ENCODE measurements around the gene RAB26. TPM values are rescaled to one million over a fixed set of nuclear protein-coding genes. Genes with fewer than 3 reads are reported as not detected.

The RAB26 gene
- polyA plus RNA-seq, 1 donor (not counting 4 experiments of a cell fraction or from before 2014, with no cell fraction given): 0.58 TPM

DNA sequence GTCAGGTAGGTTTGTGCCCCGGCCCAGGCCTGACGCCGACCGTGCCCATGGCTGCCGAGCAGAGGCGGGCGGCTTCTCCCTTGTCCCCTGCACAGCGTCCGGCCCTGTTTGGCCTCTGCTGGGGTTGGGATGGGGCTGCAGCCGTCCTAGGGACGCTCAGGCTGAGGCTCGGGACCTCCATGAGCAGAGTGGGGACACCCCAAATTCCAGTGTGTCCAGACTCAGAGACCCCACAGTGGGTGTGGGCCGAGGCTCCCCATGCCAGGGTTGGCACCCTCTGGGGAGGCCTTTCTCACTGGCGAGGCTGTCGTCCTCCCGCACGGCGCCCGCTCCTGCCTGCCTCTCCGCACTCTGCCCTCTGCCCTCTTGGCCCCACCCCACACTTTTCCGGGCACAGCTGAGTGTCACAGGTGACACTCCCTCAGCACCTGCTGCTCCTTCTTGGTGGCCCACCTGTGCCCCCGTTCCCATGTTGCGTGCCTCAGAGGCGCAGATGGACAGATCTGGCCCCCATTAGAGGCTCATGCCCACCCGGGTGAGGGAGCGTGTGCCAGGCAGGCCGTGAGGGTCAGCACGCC is 23.3 kb downstream of the RAB26 start:
- no peak overlapping the region for H3K4me3 ChIP-seq (ENCODE audit: control insufficient read depth in 2 of 3, extremely low read depth in 1 of 3, insufficient read depth in 2 of 3, low read depth in 1 of 3, low read length in 3 of 3)
- H3K9me3 ChIP-seq (ENCODE audit: control insufficient read depth, low read depth, low read length): no peaks in the 10 kb centered on the region
- no peak for TF ChIP-seq EZH2 (IDR thresholded peaks at IDR 0.05; ENCODE audit: low read length)
- TF ChIP-seq, protein P1, sequence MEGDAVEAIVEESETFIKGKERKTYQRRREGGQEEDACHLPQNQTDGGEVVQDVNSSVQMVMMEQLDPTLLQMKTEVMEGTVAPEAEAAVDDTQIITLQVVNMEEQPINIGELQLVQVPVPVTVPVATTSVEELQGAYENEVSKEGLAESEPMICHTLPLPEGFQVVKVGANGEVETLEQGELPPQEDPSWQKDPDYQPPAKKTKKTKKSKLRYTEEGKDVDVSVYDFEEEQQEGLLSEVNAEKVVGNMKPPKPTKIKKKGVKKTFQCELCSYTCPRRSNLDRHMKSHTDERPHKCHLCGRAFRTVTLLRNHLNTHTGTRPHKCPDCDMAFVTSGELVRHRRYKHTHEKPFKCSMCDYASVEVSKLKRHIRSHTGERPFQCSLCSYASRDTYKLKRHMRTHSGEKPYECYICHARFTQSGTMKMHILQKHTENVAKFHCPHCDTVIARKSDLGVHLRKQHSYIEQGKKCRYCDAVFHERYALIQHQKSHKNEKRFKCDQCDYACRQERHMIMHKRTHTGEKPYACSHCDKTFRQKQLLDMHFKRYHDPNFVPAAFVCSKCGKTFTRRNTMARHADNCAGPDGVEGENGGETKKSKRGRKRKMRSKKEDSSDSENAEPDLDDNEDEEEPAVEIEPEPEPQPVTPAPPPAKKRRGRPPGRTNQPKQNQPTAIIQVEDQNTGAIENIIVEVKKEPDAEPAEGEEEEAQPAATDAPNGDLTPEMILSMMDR (optimal IDR thresholded peaks at IDR 0.05 in 1 of 3, IDR thresholded peaks at IDR 0.05 in 1 of 3, conservative IDR thresholded peaks at IDR 0.05 in 1 of 3; ENCODE audit: extremely low read depth in 1 of 3, insufficient read depth in 2 of 3, low read length in 3 of 3): no peak
- DNase-seq (ENCODE audit: low read depth, low spot score) (no peak), FAIRE-seq (no peak)
- no peaks in the 10 kb centered on the region for H3K9me1 ChIP-seq (ENCODE audit: control insufficient read depth, extremely low read depth, insufficient read depth, low read length)
- no peak overlapping the region for H3K27ac ChIP-seq (ENCODE audit: control insufficient read depth, insufficient read depth, low read length)
- H4K20me1 ChIP-seq (ENCODE audit: control insufficient read depth, extremely low read depth, insufficient read depth, low read length): no peaks in the 10 kb centered on the region
- H3K4me2 ChIP-seq (ENCODE audit: control insufficient read depth, extremely low read depth, insufficient read depth, low read depth, low read length): no peak overlapping the region
- dilution Hi-C loops (cut with MboI; ENCODE audit: extremely low pct_ligation_motif_present, low sequenced_read_pairs): no loop called here
- no peaks in the 10 kb centered on the region for H3K79me2 ChIP-seq (ENCODE audit: control insufficient read depth, insufficient read depth, low read length)
- no peaks in the 10 kb centered on the region for H3K4me1 ChIP-seq (ENCODE audit: control insufficient read depth, extremely low read depth, insufficient read depth, low read length)
- H3K36me3 ChIP-seq (ENCODE audit: control insufficient read depth in 2 of 2, extremely low read depth in 1 of 2, insufficient read depth in 2 of 2, low read length in 2 of 2): peaks cover 38% of the 10 kb centered on the region in 2 experiments
- H3K9ac ChIP-seq (ENCODE audit: control insufficient read depth, extremely low read depth, insufficient read depth, low read length): no peak overlapping the region
- H3K27me3 ChIP-seq (ENCODE audit: control insufficient read depth, extremely low read depth, insufficient read depth, low read length): no peaks in the 10 kb centered on the region
- no peak overlapping the region for H2AFZ ChIP-seq (ENCODE audit: control insufficient read depth, low read length)

DNA sequence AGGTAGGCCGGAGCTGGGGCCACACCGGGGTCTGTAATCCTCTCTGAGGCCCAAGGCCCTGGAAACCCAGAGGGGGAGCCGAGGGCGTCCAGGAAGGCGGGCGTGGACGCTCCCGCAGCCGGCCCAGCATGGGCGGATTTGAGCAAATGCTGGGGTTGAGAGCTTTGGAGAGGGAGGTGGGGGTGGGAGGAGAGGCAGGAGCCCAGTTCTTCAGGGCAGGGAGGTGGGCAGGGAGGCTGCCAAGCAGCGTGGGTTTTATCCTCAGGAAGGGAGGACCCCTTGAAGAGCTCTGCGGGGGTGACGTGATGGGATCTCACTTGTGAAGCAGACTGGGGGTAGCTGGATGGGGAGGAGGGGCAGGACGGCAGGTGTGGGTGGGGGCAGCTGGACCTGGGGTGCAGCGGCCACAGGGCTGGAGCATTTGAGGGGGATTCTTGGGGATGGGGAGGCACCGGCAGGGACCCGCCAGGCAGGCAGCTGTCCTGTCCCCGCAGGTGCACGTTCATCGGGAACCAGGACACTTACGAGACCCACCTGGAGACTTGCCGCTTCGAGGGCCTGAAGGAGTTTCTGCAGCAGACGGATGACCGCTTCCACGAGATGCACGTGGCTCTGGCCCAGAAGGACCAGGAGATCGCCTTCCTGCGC is 24.4 kb downstream of the RAB26 start:
- Histone ChIP-seq H3K27me3 (ENCODE audit: control insufficient read depth, extremely low read depth, insufficient read depth, low read length) (no peaks in the 10 kb centered on the region), H3K9ac (ENCODE audit: control insufficient read depth, extremely low read depth, insufficient read depth, low read length) (no peak overlapping the region), H3K79me2 (ENCODE audit: control insufficient read depth, insufficient read depth, low read length) (no peaks in the 10 kb centered on the region), H4K20me1 (ENCODE audit: control insufficient read depth, extremely low read depth, insufficient read depth, low read length) (no peaks in the 10 kb centered on the region), H2AFZ (ENCODE audit: control insufficient read depth, low read length) (no peak overlapping the region), H3K36me3 (ENCODE audit: control insufficient read depth in 2 of 2, extremely low read depth in 1 of 2, insufficient read depth in 2 of 2, low read length in 2 of 2) (peaks cover 35 to 41% of the 10 kb centered on the region in 2 experiments), H3K9me3 (ENCODE audit: control insufficient read depth, low read depth, low read length) (no peaks in the 10 kb centered on the region), H3K9me1 (ENCODE audit: control insufficient read depth, extremely low read depth, insufficient read depth, low read length) (no peaks in the 10 kb centered on the region), H3K4me1 (ENCODE audit: control insufficient read depth, extremely low read depth, insufficient read depth, low read length) (no peaks in the 10 kb centered on the region), H3K4me2 (ENCODE audit: control insufficient read depth, extremely low read depth, insufficient read depth, low read depth, low read length) (no peak overlapping the region), H3K27ac (ENCODE audit: control insufficient read depth, insufficient read depth, low read length) (no peak overlapping the region), H3K4me3 (ENCODE audit: control insufficient read depth in 2 of 3, extremely low read depth in 1 of 3, insufficient read depth in 2 of 3, low read depth in 1 of 3, low read length in 3 of 3) (no peak overlapping the region)
- FAIRE-seq: no peak
- dilution Hi-C loops (cut with MboI; ENCODE audit: extremely low pct_ligation_motif_present, low sequenced_read_pairs): no loop called here
- TF ChIP-seq, protein P1 (optimal IDR thresholded peaks at IDR 0.05 in 1 of 3, IDR thresholded peaks at IDR 0.05 in 1 of 3, conservative IDR thresholded peaks at IDR 0.05 in 1 of 3; ENCODE audit: extremely low read depth in 1 of 3, insufficient read depth in 2 of 3, low read length in 3 of 3): no peak
- no peak for TF ChIP-seq EZH2 (IDR thresholded peaks at IDR 0.05; ENCODE audit: low read length)
- DNase-seq (ENCODE audit: low read depth, low spot score): no peak
